Lower leg skin (tissue), 4 donors: Measurements from ENCODE around the gene AUH. TPM values are rescaled to one million over a fixed set of nuclear protein-coding genes. Genes with fewer than 3 reads are reported as not detected.

Source experiments
- DNase-seq, 2 donors: peaks; one replicate each; pipeline ENCODE4 v3.0.0-alpha.2; 2019; ENCODE audit warnings: low spot score in 2 of 2
- H3K4me3 ChIP-seq: fragments of 200-600 bp; sonication (generic); 2 replicates; pipeline ENCODE4 v1.5.1; 2017; ENCODE audit warnings: mild to moderate bottlenecking, low read depth; ENCODE audit not compliant: poor library complexity, severe bottlenecking
- POLR2A ChIP-seq, 2 donors: fragments of 450-650 bp; IDR thresholded peaks; one replicate each; pipeline ENCODE4 v1.6.1; 2016 to 2017; ENCODE audit warnings: antibody characterized with exemption in 2 of 2, mild to moderate bottlenecking in 1 of 2, moderate library complexity in 1 of 2
- WGBS, 2 donors: methylation state at CpG; one replicate each; pipeline ENCODE4 v1.1.5; 2018; 5-methylcytosine and 5-hydroxymethylcytosine counted together
- intact Hi-C: fragments of 100-400 bp; cut with DNase I; formaldehyde crosslinking; loops from one replicate; pipeline ENCODE4 v1.15.0; 2023; ENCODE audit warnings: low total_unique reads
- total RNA-seq, 4 donors: library from RNA; depleted of rRNA; stranded (reverse); fragments of >200 nt; gene quantifications; one replicate each; pipeline ENCODE4 v1.1.0, GENCODE V29; 2016
- TF ChIP-seq, protein P1 (sequence below), 3 donors: fragments of 450-650 bp; IDR thresholded peaks; one replicate each; pipeline ENCODE4 v1.5.1; 2016; ENCODE audit warnings: antibody characterized with exemption in 3 of 3, mild to moderate bottlenecking in 3 of 3, moderate library complexity in 2 of 3

AUH gene
- total RNA-seq, 4 donors from 2014 or later = 30.7 to 54.4 (median 32.4) TPM

- no peak for DNase-seq
- H3K4me3 ChIP-seq = no peak overlapping the region
- TF ChIP-seq, protein P1, sequence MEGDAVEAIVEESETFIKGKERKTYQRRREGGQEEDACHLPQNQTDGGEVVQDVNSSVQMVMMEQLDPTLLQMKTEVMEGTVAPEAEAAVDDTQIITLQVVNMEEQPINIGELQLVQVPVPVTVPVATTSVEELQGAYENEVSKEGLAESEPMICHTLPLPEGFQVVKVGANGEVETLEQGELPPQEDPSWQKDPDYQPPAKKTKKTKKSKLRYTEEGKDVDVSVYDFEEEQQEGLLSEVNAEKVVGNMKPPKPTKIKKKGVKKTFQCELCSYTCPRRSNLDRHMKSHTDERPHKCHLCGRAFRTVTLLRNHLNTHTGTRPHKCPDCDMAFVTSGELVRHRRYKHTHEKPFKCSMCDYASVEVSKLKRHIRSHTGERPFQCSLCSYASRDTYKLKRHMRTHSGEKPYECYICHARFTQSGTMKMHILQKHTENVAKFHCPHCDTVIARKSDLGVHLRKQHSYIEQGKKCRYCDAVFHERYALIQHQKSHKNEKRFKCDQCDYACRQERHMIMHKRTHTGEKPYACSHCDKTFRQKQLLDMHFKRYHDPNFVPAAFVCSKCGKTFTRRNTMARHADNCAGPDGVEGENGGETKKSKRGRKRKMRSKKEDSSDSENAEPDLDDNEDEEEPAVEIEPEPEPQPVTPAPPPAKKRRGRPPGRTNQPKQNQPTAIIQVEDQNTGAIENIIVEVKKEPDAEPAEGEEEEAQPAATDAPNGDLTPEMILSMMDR (IDR thresholded peaks at IDR 0.05) = no peak
- no peak for TF ChIP-seq POLR2A (IDR thresholded peaks at IDR 0.05)
- intact Hi-C loops = no loop called here
- WGBS, 2 donors = 34 to 38% methylated on average over 6 of the region's 6 CpGs
Observed at GRCh38 chr9:91285729-91286353, 75.9 kb downstream of the AUH start.

DNA sequence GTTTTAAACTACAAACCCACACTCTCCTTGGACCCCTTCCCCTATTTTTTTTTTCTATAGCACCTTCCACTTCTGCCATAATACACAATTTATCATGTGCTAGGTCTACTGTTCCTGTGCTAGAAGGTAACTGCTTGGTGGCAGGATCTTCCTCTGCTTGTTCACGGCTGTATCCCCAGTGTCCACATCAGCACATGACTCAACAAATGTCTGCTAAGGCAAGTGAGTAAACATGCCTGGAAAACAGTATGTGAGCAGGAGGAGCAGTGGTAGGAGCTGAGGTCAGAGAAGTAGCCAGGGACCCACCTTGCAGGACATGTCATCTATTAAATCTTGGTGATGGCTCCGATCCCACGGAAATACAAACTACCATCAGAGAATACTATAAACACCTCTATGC is 79.4 kb downstream of the AUH start:
- intact Hi-C loops = no loop called here
- DNase-seq = no peak
- H3K4me3 ChIP-seq = no peak overlapping the region
- WGBS, 2 donors = 93 to 96% methylated on average over 3 of the region's 3 CpGs
- no peak for TF ChIP-seq POLR2A (IDR thresholded peaks at IDR 0.05)
- TF ChIP-seq, protein P1 (IDR thresholded peaks at IDR 0.05) = no peak

- no peak for DNase-seq
- no peak for TF ChIP-seq POLR2A (IDR thresholded peaks at IDR 0.05)
- TF ChIP-seq, protein P1 (IDR thresholded peaks at IDR 0.05) = no peak
- WGBS, 2 donors = 94 to 98% methylated on average over 8 of the region's 8 CpGs
- H3K4me3 ChIP-seq = no peak overlapping the region
- intact Hi-C loops = no loop called here
Observed at GRCh38 chr9:91279296-91280204, 82.2 kb downstream of the AUH start.

- no peak overlapping the region for H3K4me3 ChIP-seq
- DNase-seq = no peak
- TF ChIP-seq, protein P1 (IDR thresholded peaks at IDR 0.05) = no peak
- 85 to 87% methylated on average over 3 of the region's 3 CpGs for WGBS, 2 donors
- intact Hi-C loops = no loop called here
Observed at GRCh38 chr9:91276513-91276912, 85.2 kb downstream of the AUH start.

DNA sequence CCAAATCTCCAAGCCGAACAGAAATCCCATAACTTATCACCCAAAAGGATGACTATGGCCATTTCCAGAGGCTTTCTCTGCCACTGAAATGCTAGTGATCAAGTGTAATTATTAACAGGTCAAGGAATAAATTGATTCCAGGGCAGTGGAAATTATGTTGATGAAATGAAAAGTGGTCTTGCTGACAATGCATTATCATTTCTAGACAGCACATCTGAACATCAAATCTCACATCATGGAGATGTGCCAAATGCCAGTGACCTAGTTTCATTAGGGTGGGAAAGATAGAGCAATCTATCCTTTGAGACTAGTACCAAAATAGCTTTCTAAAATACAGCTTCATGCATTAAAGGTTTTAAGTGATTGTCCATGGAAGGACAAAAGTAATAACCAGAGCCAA is 86.1 kb downstream of the AUH start:
- TF ChIP-seq, protein P1 (IDR thresholded peaks at IDR 0.05) = no peak
- TF ChIP-seq POLR2A (IDR thresholded peaks at IDR 0.05) = no peak
- 82 to 93% methylated on average over 1 of the region's 1 CpG for WGBS, 2 donors
- DNase-seq = no peak
- H3K4me3 ChIP-seq = no peak overlapping the region
- intact Hi-C loops = no loop called here
